ENCODE data around the gene FAM168A. TPM values are rescaled to one million over a fixed set of nuclear protein-coding genes. Genes with fewer than 3 reads are reported as not detected.

FAM168A gene
- total and polyA plus RNA-seq, 12 donors = 7.7 to 41.8 (median 35.3) TPM

GRCh38 chr11:73570415-73571114 is 27.3 kb downstream of the FAM168A start:
- Histone ChIP-seq H3K27me3 (no peaks in the 10 kb centered on the region), H3K4me1 (replicated peaks in 1 of 2) (peaks cover 0 to 5% of the 10 kb centered on the region in 2 donors), H3K9me3 (replicated peaks in 1 of 3) (no peaks in the 10 kb centered on the region), H3K27ac (no peak overlapping the region), H3K36me3 (replicated peaks in 1 of 2) (no peaks in the 10 kb centered on the region), H3K4me3 (no peak overlapping the region)
- TF ChIP-seq CTCF (IDR thresholded peaks at IDR 0.05) = no peak
- TF ChIP-seq POLR2A (IDR thresholded peaks at IDR 0.05) = no peak
- WGBS, 4 donors = 16 to 55% (median 39%) methylated on average over 1 of the region's 1 CpG
- intact Hi-C loops (cut with DNase I) = no loop called here
- DNase-seq = peak in 3 of 7 donors; percentile 30 to 35 (median 32)

DNA sequence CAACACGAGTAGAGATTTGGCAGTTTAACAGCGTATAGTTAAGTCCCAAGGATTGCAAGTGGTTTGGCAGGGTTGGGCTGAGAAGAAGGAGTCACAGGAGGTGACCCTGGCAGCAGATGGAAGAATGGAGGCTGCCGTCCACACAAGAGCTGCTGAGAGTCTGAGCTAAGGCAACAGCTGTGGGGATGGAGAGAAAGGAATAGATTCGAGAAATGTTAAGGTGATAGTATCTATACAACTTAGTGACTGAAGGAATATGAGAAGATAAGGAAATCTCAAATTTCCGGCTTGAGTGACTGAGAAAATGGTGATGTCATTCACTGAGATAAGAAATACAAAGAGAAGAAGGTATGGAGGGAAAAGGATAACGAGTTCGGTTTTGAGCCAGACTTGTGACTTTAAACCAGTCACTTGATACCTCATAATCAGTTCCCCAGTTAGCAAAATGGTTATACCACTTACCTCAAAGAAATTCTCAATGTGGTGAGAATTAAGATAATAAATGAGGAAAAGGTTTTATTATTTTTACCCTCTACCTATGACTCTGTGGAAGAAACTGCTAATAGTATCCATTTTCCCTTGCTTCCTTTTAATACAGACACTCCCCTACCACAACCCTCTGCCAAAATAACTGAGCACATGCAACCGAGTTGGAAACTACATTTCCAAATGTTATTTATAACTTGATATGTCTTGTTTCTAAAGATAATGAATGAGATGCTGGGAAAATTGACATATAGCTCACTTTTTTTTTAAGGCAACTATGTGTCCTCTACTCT is 30.7 kb downstream of the FAM168A start:
- DNase-seq = no peak
- intact Hi-C loops (cut with DNase I) = no loop called here
- no peaks in the 10 kb centered on the region for H3K27me3 ChIP-seq
- peaks cover 0 to 5% of the 10 kb centered on the region in 2 donors for H3K4me1 ChIP-seq (replicated peaks in 1 of 2)
- H3K27ac ChIP-seq = no peak overlapping the region
- no peak for TF ChIP-seq POLR2A (IDR thresholded peaks at IDR 0.05)
- TF ChIP-seq CTCF (IDR thresholded peaks at IDR 0.05) = no peak
- 77 to 83% (median 80%) methylated on average over 8 of the region's 8 CpGs for WGBS, 4 donors
- no peaks in the 10 kb centered on the region for H3K9me3 ChIP-seq (replicated peaks in 1 of 3)
- no peak overlapping the region for H3K4me3 ChIP-seq
- H3K36me3 ChIP-seq (replicated peaks in 1 of 2) = no peaks in the 10 kb centered on the region

GRCh38 chr11:73566422-73566821 is 31.5 kb downstream of the FAM168A start:
- no peak overlapping the region for H3K27ac ChIP-seq
- H3K9me3 ChIP-seq (replicated peaks in 1 of 3) = no peaks in the 10 kb centered on the region
- DNase-seq = no peak
- no peak for TF ChIP-seq CTCF (IDR thresholded peaks at IDR 0.05)
- TF ChIP-seq POLR2A (IDR thresholded peaks at IDR 0.05) = no peak
- intact Hi-C loops (cut with DNase I) = no loop called here
- no peak overlapping the region for H3K4me3 ChIP-seq
- no peaks in the 10 kb centered on the region for H3K27me3 ChIP-seq
- H3K36me3 ChIP-seq (replicated peaks in 1 of 2) = no peaks in the 10 kb centered on the region
- peaks cover 0 to 5% of the 10 kb centered on the region in 2 donors for H3K4me1 ChIP-seq (replicated peaks in 1 of 2)

DNA sequence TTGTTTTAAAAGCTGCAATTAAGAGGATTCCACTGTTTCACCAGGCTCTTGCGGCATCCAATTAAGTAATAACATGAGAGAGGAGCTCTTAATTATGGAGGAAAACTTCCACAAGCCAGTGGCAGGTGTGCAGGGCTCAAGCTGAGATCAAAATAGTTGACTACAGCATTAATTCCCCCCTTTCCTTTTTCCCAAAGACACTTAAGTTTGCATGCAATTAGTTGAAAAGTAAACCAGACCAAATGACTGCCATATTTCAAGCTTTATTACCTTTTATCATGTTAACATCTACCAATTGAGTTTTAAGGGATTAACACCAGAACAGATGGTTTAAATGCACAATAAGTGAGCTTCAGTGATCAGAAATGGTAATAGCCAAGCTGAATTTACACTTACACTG is 32.1 kb downstream of the FAM168A start:
- peaks cover 0 to 5% of the 10 kb centered on the region in 2 donors for H3K4me1 ChIP-seq (replicated peaks in 1 of 2)
- no peaks in the 10 kb centered on the region for H3K9me3 ChIP-seq (replicated peaks in 1 of 3)
- DNase-seq = no peak
- TF ChIP-seq POLR2A (IDR thresholded peaks at IDR 0.05) (no peak), CTCF (IDR thresholded peaks at IDR 0.05) (no peak)
- 47 to 98% (median 86%) methylated on average over 1 of the region's 1 CpG for whole genome bisulfite sequencing, 4 donors
- intact Hi-C loops (cut with DNase I) = no loop called here
- H3K4me3 ChIP-seq = no peak overlapping the region
- H3K36me3 ChIP-seq (replicated peaks in 1 of 2) = no peaks in the 10 kb centered on the region
- no peak overlapping the region for H3K27ac ChIP-seq
- H3K27me3 ChIP-seq = no peaks in the 10 kb centered on the region
